ENCODE measurements around the gene HCFC1R1.
"Not testable (repeated sequence)": the region's sequence is repeated elsewhere in the genome, so short reads cannot be mapped to it uniquely, and the experiment has no call there.

GRCh38 chr16:3072148-3072547 lies 48.4 kb upstream of the HCFC1R1 start:
- TF ChIP-seq, protein P1, sequence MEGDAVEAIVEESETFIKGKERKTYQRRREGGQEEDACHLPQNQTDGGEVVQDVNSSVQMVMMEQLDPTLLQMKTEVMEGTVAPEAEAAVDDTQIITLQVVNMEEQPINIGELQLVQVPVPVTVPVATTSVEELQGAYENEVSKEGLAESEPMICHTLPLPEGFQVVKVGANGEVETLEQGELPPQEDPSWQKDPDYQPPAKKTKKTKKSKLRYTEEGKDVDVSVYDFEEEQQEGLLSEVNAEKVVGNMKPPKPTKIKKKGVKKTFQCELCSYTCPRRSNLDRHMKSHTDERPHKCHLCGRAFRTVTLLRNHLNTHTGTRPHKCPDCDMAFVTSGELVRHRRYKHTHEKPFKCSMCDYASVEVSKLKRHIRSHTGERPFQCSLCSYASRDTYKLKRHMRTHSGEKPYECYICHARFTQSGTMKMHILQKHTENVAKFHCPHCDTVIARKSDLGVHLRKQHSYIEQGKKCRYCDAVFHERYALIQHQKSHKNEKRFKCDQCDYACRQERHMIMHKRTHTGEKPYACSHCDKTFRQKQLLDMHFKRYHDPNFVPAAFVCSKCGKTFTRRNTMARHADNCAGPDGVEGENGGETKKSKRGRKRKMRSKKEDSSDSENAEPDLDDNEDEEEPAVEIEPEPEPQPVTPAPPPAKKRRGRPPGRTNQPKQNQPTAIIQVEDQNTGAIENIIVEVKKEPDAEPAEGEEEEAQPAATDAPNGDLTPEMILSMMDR (IDR thresholded peaks at IDR 0.05; ENCODE audit: low read length) = not testable (repeated sequence)
- not testable (repeated sequence) for TF ChIP-seq EZH2 (optimal IDR thresholded peaks at IDR 0.05; ENCODE audit: low read depth, low read length); EZH2phosphoT487 (IDR thresholded peaks at IDR 0.05; ENCODE audit: low read length)
